ENCODE results near the gene NEK11. TPM values are rescaled to one million over a fixed set of nuclear protein-coding genes. Genes with fewer than 3 reads are reported as not detected.

The NEK11 gene
- polyA plus RNA-seq, 1 experiment, result 2.6 TPM

GRCh38 chr3:131025539-131025938 is 1.1 kb upstream of the NEK11 start:
- POLR2A ChIA-PET, result interaction anchor here (0.6 to 0.7 kb wide), 2 partner anchors 288 to 695 kb away, joined by 3 read pairs; no protein-coding TSS in a partner anchor
- CTCF ChIA-PET, result interaction anchor here (2.2 kb wide), 1 partner anchor 132 kb away, joined by 8 read pairs; the partner anchor contains the start of gene ATP2C1
- DNase-seq (ENCODE audit: low read depth), result no peak

GRCh38 chr3:131028844-131029243 is 2.2 kb downstream of the NEK11 start:
- TF ChIP-seq CTCF (IDR thresholded peaks at IDR 0.05; ENCODE audit: insufficient read depth, low read depth, low read length), result no peak
- DNase-seq (ENCODE audit: low read depth), result no peak
- Histone ChIP-seq H3K36me3 (ENCODE audit: control insufficient read depth, insufficient read depth, low read length) (no peaks in the 10 kb centered on the region), H3K4me3 (ENCODE audit: low read depth, low read length) (no peak overlapping the region), H3K27me3 (ENCODE audit: control insufficient read depth, insufficient read depth, low read length) (no peaks in the 10 kb centered on the region)
- ChIA-PET CTCF (no interaction called here), POLR2A (no interaction called here)

More at GRCh38 chr3:131025539-131025938, 1.1 kb upstream of the NEK11 start:
- Histone ChIP-seq H3K4me3 (ENCODE audit: low read depth, low read length) (no peak overlapping the region; the same call in 1 of the 2 replicates), H3K27me3 (ENCODE audit: control insufficient read depth, insufficient read depth, low read length) (no peaks in the 10 kb centered on the region), H3K36me3 (ENCODE audit: control insufficient read depth, insufficient read depth, low read length) (no peaks in the 10 kb centered on the region)
- TF ChIP-seq CTCF (IDR thresholded peaks at IDR 0.05; ENCODE audit: insufficient read depth, low read depth, low read length), result no peak

GRCh38 chr3:131031660-131032059 is 5.0 kb downstream of the NEK11 start:
- Histone ChIP-seq H3K4me3 (ENCODE audit: low read depth, low read length) (no peak overlapping the region), H3K27me3 (ENCODE audit: control insufficient read depth, insufficient read depth, low read length) (no peaks in the 10 kb centered on the region), H3K36me3 (ENCODE audit: control insufficient read depth, insufficient read depth, low read length) (no peaks in the 10 kb centered on the region)
- no peak for TF ChIP-seq CTCF (IDR thresholded peaks at IDR 0.05; ENCODE audit: insufficient read depth, low read depth, low read length)
- DNase-seq (ENCODE audit: low read depth), result no peak
- CTCF ChIA-PET, result interaction anchor here (1.3 to 1.9 kb wide), 2 partner anchors 138 to 763 kb away, joined by 3 to 5 read pairs; partner anchors contain the start of gene ATP2C1
- POLR2A ChIA-PET, result no interaction called here

DNA sequence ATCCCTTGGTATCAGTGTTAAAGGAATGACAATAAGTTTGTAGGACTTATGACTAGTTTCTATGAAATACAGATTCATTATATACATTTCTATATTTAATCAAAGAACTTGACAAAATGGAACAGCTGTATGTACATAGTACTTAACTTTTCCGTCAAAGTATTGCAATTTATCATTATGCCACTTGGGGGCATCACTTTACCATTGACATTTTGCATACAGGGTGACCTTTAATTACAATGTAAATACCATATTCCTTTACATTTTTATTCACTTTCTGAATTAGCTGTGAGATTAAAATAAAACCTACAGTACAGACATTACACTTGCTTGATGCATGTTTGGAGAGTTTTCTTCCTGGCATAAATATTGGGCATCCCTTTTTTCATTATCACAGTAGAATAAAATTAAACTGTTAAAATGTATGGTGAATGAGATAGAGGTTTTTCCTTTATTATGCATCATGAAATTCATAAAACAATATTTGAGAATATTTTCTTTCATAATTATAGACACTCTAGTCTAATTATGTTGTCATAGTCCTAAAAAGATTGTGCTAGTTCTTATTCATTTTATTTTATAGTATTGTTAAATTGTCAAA is 6.9 kb downstream of the NEK11 start:
- H3K4me3 ChIP-seq (ENCODE audit: low read depth, low read length), result no peak overlapping the region
- no peaks in the 10 kb centered on the region for H3K27me3 ChIP-seq (ENCODE audit: control insufficient read depth, insufficient read depth, low read length)
- peak; percentile 55 for TF ChIP-seq CTCF (IDR thresholded peaks at IDR 0.05; ENCODE audit: insufficient read depth, low read depth, low read length)
- ChIA-PET POLR2A (no interaction called here), CTCF (interaction anchor here (0.6 to 1.9 kb wide), 10 partner anchors 8 to 762 kb away, joined by 3 to 6 read pairs (median 4); partner anchors contain the start of gene ATP2C1)
- H3K36me3 ChIP-seq (ENCODE audit: control insufficient read depth, insufficient read depth, low read length), result no peaks in the 10 kb centered on the region
- DNase-seq (ENCODE audit: low read depth), result no peak

DNA sequence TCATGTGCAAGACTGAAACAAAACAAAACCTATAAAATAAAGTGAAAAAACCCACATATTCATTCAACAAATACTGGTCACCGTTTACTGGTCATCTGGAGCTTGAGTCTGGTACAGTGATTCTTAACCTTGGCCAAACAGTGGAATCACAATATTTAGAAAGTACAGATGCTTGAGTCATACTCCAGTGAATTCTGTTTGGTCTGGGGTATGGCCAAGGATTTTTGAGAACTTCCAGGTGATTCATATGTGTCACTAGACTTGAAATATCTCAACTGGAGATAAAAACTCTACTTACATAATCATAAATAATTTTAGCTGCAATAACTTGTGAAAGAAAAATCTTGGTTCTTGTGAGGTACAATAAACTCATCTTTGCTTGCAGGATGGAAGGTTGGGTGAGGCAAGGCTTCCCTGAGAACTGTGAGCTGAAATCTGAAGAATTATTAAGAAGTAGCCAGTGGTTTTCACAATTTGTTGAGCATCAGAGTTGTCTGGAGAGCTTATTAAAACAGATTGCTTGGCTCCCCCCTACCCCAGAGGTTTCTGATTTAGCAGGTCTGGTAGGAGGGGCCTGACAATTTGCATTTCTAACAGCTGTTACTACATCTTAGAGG is 9.6 kb downstream of the NEK11 start:
- no peak for TF ChIP-seq CTCF (IDR thresholded peaks at IDR 0.05; ENCODE audit: insufficient read depth, low read depth, low read length)
- ChIA-PET CTCF (interaction anchor here (0.7 to 1.0 kb wide), 2 partner anchors 323 to 434 kb away, joined by 3 read pairs; no protein-coding TSS in a partner anchor), POLR2A (no interaction called here)
- no peaks in the 10 kb centered on the region for H3K27me3 ChIP-seq (ENCODE audit: control insufficient read depth, insufficient read depth, low read length)
- peak; percentile 23 for DNase-seq (ENCODE audit: low read depth)
- no peak overlapping the region for H3K4me3 ChIP-seq (ENCODE audit: low read depth, low read length)
- H3K36me3 ChIP-seq (ENCODE audit: control insufficient read depth, insufficient read depth, low read length), result no peaks in the 10 kb centered on the region

Data from BJ (cell line).